ENCODE results near the gene ALG2.

- TF ChIP-seq CTCF (IDR thresholded peaks at IDR 0.05) (no peak), POLR2A (IDR thresholded peaks at IDR 0.05) (no peak)
Measured at GRCh38 chr9:99176527-99177013, 45.2 kb downstream of the ALG2 start.
